HG03558 (cell line): ENCODE data around the gene UQCRHL.

Experiments used
- ATAC-seq: cut with Tn5 transposase; IDR thresholded peaks from one replicate; pipeline ENCODE4 v1.9.1; 2021; ENCODE audit warnings: moderate number of reproducible peaks; ENCODE audit not compliant: unreplicated experiment; ENCODE audit errors: extremely low read depth

The UQCRHL gene

GRCh38 chr1:15799004-15799867 lies 8.2 kb downstream of the UQCRHL start:
- ATAC-seq: no peak

DNA sequence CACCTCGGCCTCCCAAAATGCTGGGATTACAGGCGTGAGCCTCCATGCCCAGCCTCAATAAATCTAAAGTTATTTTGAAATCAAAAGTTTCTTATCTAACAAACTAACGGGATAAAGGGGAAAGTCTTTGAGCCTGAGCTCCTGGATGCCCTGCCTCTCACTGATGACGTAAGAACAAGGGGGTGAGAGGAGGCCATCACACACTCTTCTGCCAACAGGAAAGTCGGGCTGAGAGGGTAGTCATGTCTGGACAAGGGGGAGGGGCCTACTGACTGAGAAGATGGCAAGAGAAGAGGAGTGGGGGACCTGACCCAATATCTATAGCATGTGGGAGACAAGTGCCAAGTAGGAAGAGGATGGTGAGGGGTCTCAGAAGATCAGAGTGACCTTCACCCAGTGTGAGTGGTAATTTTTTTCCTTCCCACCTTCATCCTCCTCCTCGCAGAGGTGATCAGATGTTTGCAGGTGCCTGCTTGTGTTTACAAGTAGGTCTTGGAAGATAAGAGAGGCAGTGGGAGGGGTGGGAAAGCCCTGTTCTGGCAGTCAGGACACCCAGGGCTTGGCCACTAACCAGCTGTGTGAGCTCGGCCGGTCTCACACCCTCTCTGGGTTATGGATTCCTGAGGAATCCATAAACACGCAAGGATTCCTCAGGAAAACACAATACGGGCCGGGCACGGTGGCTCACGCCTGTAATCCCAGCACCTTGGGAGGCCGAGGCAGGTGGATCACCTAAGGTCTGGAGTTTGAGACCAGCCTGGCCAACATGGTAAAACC lies 9.6 kb downstream of the UQCRHL start:
- ATAC-seq: no peak

- no peak for ATAC-seq
Observed at GRCh38 chr1:15796086-15796462, 11.4 kb downstream of the UQCRHL start.

GRCh38 chr1:15788624-15789301 lies 18.7 kb downstream of the UQCRHL start:
- ATAC-seq: no peak

DNA sequence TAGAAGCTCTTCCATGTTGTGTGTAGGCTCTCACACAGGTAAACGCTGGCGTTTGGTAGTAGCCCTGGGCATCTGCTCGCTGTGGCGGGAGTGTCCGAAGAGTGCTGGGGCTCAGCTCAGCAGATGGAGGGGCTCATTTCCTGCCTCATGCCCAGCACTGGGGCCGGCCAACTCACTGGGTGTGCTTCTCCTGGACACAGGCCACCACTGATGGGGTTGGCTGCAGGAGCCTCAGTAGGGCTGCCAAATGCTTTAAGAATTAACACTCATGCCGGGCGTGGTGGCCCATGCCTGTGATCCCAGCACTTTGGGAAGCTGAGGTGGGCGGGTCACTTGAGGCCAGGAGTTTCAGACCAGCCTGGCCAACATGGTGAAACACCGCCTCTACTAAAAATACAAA lies 20.9 kb downstream of the UQCRHL start:
- ATAC-seq: no peak

GRCh38 chr1:15785683-15786082 lies 21.8 kb downstream of the UQCRHL start:
- ATAC-seq: no peak

DNA sequence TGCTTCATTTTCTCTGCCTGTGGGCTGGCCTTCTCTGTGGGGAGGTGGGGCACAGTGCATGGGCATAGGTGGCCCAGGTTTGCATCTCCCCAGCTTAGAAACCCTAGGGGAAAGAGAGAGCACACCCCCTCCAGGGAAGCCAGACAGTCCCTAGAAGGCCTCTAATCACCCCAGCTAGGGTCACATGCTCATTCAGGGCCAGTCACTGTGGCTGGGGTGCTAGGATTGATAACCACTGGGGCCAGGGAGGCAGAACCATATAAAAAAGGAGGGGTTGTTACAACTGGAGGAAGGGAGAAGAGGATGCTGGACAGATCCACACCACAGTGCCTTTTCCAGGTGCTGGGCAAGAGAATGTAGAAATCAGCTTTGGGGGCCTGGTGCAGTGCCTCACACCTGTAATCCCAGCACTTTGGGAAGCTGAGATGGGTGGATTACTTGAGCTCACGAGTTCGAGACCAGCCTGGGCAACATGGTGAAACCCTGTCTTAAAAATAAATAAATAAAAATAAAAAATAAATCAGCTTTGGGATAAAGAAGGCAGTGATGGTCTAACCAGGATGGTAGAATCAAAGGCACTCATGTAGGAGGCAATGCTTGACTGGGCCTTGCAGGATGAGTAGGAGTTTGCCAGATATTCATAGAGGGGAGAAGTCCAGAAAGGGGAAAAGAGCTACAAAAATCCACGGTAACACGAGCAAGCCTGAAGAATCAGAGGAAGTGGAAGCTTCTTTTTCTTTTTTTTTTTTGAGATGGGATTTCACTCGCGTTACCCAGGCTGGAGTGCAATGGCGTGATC lies 29.3 kb downstream of the UQCRHL start:
- ATAC-seq: no peak

- ATAC-seq: no peak
Observed at GRCh38 chr1:15775706-15776105, 31.7 kb downstream of the UQCRHL start.

DNA sequence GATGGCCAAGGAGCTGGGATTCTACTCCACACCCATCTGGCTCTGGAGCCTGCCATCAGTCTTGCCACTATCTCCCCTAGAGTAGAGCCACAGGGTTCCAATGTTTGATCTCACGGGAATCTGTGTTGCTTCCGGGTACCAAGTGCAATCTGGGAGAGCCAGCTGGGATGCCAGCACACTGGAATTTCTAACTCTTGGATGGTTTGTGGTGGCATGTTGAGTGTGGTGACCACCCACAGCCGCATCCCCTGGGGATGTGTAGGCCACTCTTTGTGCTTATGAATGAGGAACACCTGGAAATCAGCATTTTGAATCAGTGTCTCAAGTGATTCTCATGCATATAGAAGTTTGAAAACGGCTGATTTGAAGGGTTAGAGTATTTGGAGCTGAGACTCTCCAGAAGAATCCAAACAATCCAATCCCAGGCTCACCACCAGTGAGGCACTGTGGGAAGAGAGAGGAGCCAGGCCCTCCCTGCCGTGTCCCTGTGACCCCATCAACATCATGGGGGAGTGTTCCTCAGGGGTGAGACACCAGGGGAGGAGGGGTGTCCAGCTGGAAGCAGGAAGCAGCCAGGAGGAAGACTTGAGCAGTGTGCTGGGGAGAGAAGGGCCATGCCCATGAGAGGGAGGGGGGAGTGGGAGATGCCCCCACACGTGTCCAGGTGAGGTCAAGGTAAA lies 35.5 kb downstream of the UQCRHL start:
- ATAC-seq: no peak

- no peak for ATAC-seq
Observed at GRCh38 chr1:15770313-15770962, 37.0 kb downstream of the UQCRHL start.

GRCh38 chr1:15768388-15768787 lies 39.1 kb downstream of the UQCRHL start:
- ATAC-seq: no peak

DNA sequence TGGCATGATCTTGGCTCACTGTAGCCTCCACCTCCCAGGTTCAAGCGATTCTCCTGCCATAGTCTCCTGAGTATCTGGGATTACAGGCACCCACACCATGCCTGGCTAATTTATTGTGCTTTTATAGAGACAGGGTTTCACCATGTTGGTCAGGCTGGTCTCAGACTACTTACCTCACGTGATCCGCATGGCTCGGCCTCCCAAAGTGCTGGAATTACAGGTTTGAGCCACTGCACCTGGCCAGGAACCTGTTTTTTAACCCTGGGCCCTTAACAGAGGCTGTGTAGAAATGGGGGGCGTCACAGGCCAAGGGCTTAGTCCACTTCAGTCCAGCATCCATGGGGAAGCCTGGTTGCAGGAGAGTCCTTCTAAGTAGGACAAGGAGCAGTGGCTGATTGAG lies 39.5 kb downstream of the UQCRHL start:
- no peak for ATAC-seq

DNA sequence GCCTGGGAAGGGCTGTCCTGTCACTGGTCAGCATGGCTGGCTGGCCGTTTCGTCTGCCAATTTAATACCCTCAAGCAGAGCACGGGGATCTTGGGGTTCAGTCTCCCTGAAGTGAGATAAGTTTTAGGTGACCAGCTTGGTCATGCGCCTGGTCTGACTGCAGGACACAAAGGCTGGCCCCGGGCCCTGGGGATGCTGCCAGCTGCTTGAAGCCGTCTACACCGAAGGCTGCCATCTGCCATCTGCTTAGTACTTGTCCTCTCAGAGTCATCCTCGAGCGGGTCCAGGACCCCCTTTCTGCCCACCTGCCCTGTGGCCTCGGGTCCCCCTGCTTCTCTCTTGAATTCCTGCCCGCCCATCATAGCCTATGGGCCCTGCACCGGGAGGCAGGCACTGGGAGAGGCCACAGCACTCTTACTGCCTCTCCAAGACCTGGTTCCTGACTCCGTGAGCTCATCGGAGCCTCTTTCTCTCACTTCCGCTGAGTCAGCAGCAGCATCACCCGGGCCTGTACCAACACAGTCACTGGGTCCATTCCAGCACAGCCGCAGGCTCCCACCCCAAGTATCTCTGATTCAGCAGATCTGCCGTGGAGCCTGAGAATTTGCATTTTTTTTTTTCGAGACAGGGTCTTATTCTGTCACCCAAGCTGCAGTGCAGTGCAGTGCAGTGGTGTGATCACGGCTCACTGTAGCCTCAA lies 41.8 kb downstream of the UQCRHL start:
- ATAC-seq: no peak

DNA sequence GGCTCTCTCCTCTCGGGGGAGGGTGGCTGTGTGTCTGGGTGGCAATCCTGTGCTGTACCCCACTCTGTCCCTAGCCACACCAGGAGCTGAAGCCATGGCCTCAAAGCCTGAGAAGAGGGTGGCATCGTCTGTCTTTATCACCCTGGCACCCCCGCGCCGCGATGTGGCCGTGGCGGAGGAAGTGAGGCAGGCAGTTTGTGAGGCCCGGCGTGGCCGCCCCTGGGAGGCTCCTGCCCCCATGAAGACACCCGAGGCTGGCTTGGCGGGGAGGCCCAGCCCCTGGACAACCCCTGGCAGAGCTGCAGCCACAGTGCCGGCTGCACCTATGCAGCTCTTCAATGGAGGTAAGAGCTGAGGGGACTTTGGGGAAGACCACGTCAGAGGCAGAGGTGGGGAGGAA lies 42.6 kb downstream of the UQCRHL start:
- no peak for ATAC-seq

- ATAC-seq: no peak
Observed at GRCh38 chr1:15764269-15764764, 43.1 kb downstream of the UQCRHL start.

DNA sequence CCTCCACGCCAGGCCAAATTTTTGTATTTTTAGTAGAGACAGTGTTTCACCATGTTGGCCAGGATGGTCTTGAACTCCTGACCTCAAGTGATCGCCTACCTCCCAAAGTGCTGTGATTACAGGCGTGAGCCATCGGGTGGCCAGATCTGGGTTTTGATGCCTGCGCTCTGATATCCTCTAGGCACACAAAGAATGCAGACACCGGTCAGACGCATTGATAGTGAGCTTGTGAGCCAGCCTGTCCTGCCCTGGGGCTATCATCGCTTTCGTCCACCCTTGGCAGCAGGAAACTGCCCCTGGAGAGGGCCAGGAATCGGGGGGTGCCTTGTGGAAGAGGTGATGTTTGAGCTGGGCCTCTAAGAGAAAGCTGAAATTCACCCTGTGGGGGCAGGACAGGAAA lies 44.9 kb downstream of the UQCRHL start:
- no peak for ATAC-seq

- ATAC-seq: no peak
Observed at GRCh38 chr1:15761366-15762128, 45.9 kb downstream of the UQCRHL start.
